Mesothelial cell of epicardium (in vitro differentiated cells): ENCODE results near the gene PHLDB3. TPM values are rescaled to one million over a fixed set of nuclear protein-coding genes. Genes with fewer than 3 reads are reported as not detected.

ENCODE experiments used
- DNase-seq, 2 experiments: peaks; one replicate each; pipeline ENCODE4 v3.0.0; 2021; ENCODE audit warnings: low spot score in 2 of 2; ENCODE audit not compliant: unreplicated experiment in 2 of 2
- H3K27ac Mint-ChIP-seq: 2 replicates; pipeline ENCODE4 v1.8.0; 2021; ENCODE audit warnings: mixed read lengths
- H3K27me3 Mint-ChIP-seq: 2 replicates; pipeline ENCODE4 v1.8.0; 2021; ENCODE audit warnings: low read depth, mixed read lengths
- H3K36me3 Mint-ChIP-seq: 2 replicates; pipeline ENCODE4 v1.8.0; 2021; ENCODE audit warnings: mixed read lengths
- H3K4me1 Mint-ChIP-seq: 2 replicates; pipeline ENCODE4 v1.8.0; 2021; ENCODE audit warnings: mixed read lengths
- H3K4me3 Mint-ChIP-seq: 2 replicates; pipeline ENCODE4 v1.8.0; 2021; ENCODE audit warnings: mild to moderate bottlenecking, moderate library complexity, mixed read lengths
- H3K9me3 Mint-ChIP-seq: 2 replicates; pipeline ENCODE4 v1.8.0; 2021; ENCODE audit warnings: mixed read lengths
- total RNA-seq: library from RNA; stranded (reverse); gene quantifications from 3 replicates; pipeline ENCODE4 v1.2.1, GENCODE V29; 2021
- TF ChIP-seq, protein P1 (sequence below): fragments of 200-600 bp; sonication (generic); IDR thresholded peaks from one replicate; pipeline ENCODE4 v1.5.0; 2021; ENCODE audit warnings: antibody characterized with exemption; ENCODE audit not compliant: unreplicated experiment

The PHLDB3 gene
- total RNA-seq, 1 donor from 2014 or later = 31.4 TPM

DNA sequence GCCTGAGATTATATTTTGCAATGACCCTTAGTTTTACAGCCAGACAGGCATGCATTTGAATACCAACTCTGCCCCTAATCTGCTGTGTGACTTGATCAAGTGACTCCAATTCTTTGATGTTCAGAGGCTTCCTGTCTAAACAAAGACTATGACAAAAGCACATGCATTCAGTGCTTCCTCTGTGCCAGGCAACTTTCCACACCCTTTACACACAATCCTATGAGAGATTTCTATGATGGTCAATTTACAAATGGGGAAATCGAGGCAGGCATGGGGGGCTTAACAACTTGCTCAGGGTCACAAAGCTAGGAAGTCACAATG is 35.4 kb downstream of the PHLDB3 start:
- no peak overlapping the region for H3K27ac Mint-ChIP-seq
- H3K4me1 Mint-ChIP-seq = peaks cover 14% of the 10 kb centered on the region
- H3K27me3 Mint-ChIP-seq = peaks cover 13% of the 10 kb centered on the region
- H3K9me3 Mint-ChIP-seq = no peaks in the 10 kb centered on the region
- DNase-seq = no peak
- TF ChIP-seq, protein P1, sequence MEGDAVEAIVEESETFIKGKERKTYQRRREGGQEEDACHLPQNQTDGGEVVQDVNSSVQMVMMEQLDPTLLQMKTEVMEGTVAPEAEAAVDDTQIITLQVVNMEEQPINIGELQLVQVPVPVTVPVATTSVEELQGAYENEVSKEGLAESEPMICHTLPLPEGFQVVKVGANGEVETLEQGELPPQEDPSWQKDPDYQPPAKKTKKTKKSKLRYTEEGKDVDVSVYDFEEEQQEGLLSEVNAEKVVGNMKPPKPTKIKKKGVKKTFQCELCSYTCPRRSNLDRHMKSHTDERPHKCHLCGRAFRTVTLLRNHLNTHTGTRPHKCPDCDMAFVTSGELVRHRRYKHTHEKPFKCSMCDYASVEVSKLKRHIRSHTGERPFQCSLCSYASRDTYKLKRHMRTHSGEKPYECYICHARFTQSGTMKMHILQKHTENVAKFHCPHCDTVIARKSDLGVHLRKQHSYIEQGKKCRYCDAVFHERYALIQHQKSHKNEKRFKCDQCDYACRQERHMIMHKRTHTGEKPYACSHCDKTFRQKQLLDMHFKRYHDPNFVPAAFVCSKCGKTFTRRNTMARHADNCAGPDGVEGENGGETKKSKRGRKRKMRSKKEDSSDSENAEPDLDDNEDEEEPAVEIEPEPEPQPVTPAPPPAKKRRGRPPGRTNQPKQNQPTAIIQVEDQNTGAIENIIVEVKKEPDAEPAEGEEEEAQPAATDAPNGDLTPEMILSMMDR = no peak
- no peaks in the 10 kb centered on the region for H3K36me3 Mint-ChIP-seq
- no peak overlapping the region for H3K4me3 Mint-ChIP-seq

DNA sequence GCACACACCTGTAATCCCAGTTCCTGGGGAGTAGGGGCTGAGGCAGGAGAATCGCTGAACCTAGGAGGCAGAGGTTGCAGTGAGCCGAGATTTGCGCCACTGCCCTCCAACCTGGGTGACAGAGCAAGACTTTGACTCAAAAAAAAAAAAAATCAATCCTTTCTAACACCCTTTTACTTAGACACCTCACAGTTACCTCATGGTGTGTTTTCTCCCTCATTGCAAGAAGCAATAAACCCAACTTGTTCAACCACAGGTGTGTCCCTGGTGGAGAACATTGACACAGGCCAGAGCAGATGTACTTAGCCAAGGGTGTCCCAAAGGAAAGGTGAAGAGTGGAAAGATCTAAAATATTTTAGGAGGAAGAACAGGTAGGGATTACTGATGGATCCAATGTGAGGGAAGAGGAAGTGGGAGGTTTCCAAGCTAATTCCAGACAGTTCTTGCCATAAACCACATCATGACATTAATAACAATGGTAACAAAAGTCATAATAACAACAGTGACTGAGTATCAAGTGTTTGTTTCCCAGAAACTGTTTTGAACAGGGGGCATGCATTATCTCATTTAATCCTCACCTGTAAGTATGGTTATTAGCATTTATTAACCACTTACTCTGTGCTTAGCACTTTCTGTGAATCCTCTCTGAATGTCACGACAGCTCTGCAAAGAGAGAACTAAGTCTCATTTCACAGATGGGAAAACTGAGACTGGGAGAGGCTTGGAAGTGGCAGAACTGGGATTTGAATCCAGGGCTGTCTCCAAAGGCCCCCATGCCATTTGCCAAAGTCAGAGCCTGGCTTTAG is 36.0 kb downstream of the PHLDB3 start:
- no peaks in the 10 kb centered on the region for H3K36me3 Mint-ChIP-seq
- no peaks in the 10 kb centered on the region for H3K9me3 Mint-ChIP-seq
- TF ChIP-seq, protein P1 = no peak
- peaks cover 13% of the 10 kb centered on the region for H3K27me3 Mint-ChIP-seq
- H3K4me3 Mint-ChIP-seq = no peak overlapping the region
- no peak overlapping the region for H3K27ac Mint-ChIP-seq
- peaks cover 16% of the 10 kb centered on the region for H3K4me1 Mint-ChIP-seq
- no peak for DNase-seq

DNA sequence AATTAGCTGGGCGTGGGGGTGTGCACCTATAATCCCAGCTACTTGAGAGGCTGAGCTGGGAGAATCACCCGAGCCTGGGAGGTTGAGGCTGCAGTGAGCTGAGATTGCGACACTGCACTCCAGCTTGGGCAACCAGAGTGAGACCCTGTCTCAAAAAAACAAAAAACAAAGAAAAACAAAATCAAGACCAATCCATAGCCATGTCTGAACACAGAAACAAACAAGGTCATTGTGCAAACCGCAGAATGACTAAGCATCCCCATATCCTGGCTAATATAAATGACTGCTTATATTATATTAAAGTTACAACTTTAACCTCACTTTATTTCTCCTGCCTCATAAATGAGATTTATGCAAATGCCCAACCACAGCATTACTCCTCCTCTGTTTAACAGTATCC is 36.8 kb downstream of the PHLDB3 start:
- Mint-ChIP-seq H3K36me3 (no peaks in the 10 kb centered on the region), H3K27ac (no peak overlapping the region), H3K4me1 (peaks cover 16% of the 10 kb centered on the region), H3K9me3 (no peaks in the 10 kb centered on the region), H3K27me3 (peaks cover 13% of the 10 kb centered on the region), H3K4me3 (no peak overlapping the region)
- DNase-seq = no peak
- TF ChIP-seq, protein P1 = no peak

DNA sequence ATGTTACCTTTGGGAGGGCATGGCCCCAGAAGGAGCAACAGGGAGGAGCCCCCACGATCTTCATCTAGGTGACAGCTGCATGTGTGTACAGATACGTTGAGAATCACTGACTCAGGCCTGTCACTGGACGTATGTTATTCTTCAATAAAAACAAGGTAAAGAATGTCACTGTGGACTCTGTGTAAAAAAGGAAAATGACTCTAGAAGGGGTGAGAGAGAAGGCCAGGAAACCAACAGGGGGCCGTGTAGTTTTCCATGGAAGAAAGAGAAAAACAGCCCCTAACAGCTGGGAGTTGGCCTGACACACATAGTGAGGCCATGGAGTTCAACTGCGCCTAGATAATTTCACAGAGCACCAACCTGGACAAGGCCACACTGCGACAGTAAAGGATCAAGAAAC is 37.3 kb downstream of the PHLDB3 start:
- no peak for DNase-seq
- Mint-ChIP-seq H3K27ac (no peak overlapping the region), H3K4me1 (peaks cover 16% of the 10 kb centered on the region), H3K4me3 (no peak overlapping the region), H3K27me3 (peaks cover 15% of the 10 kb centered on the region), H3K9me3 (no peaks in the 10 kb centered on the region), H3K36me3 (no peaks in the 10 kb centered on the region)
- TF ChIP-seq, protein P1 = no peak

DNA sequence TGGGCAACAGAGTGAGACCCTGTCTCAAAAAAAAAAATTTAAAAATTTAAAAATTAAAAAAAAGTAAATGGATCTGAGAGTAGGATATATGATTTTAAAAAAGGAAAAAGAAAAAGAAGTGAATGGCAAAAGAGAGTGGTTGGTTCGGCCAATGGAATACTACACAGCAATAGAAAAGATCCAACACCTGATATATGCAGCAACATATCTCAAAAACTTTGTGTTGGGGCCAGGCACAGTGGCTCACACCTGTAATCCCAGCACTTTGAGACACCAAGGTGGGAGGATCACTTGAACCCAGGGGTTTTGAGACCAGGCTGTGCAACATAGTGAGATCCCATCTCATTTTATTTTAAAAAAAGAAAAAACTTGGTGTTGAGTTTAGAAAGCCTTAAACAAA is 37.8 kb downstream of the PHLDB3 start:
- Mint-ChIP-seq H3K4me3 (no peak overlapping the region), H3K4me1 (peaks cover 16% of the 10 kb centered on the region), H3K27ac (no peak overlapping the region), H3K36me3 (no peaks in the 10 kb centered on the region), H3K27me3 (peaks cover 19% of the 10 kb centered on the region), H3K9me3 (no peaks in the 10 kb centered on the region)
- no peak for DNase-seq
- TF ChIP-seq, protein P1 = no peak
